SK-N-DZ (cell line): ENCODE data around the gene RFXAP. TPM values are rescaled to one million over a fixed set of nuclear protein-coding genes. Genes with fewer than 3 reads are reported as not detected.
"Not testable (repeated sequence)": the region's sequence is repeated elsewhere in the genome, so short reads cannot be mapped to it uniquely, and the experiment has no call there.

Source experiments
- DNase-seq: peaks from one replicate; pipeline ENCODE4 v3.0.0-alpha.2; 2015; ENCODE audit warnings: low spot score
- polyA plus RNA-seq, 2 experiments: library from polyadenylated mRNA; depleted of rRNA; stranded (reverse); fragments of >200 nt; gene quantifications; 2 replicates each; pipeline ENCODE4 v1.2.3, GENCODE V29; 2014

RFXAP gene
- 6.2 and 9.7 TPM in 2 replicates for polyA plus RNA-seq (2014; cell fraction: cytosol; rRNA removed)
- polyA plus RNA-seq (2014; cell fraction: nucleus; rRNA removed): 7.8 and 18.6 TPM in 2 replicates

DNA sequence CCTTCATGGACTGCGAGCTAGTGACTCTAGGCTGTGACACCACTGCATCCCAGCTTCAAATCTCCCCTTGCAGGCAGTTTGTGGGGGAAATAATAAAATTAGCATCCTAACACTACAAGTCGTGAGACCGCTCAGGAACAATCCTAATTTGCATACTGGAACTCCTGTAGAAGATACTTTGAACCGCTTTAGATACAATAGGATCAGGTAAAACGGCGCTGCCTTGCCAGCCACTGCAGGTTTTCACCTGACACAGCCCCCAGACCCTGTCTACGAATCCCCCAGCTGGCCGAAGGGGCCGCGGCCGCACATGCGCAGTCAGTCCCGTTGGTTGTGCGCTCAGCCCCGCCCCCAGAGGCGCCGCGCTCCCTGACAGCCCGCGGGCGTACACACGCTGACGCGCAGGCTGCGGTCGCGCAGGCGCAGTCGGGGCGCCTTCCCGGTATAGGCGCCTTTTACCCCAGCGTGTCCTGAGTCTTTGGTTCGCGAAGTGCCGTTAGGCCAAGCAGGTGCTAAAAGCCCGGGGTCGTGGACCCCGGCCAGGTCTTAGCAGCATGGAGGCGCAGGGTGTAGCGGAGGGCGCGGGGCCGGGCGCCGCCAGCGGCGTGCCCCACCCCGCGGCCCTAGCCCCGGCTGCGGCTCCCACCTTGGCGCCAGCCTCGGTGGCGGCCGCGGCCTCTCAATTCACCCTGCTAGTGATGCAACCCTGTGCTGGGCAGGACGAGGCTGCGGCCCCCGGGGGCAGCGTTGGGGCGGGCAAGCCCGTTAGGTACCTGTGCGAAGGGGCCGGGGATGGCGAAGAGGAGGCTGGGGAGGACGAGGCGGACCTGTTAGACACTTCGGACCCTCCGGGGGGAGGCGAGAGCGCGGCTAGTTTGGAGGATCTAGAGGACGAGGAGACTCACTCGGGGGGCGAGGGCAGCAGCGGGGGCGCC lies at the start of gene RFXAP:
Gene RFXAP (plus strand): TSS at position 419 of the 935 bp plus-strand sequence. CDS start 136 bp downstream, at position 555.
- DNase-seq: peak; percentile 90

- no peak for DNase-seq
Measured at GRCh38 chr13:36769545-36769944, 49.5 kb upstream of the RFXAP start.

GRCh38 chr13:36770741-36771140 lies 48.3 kb upstream of the RFXAP start:
- no peak for DNase-seq

DNA sequence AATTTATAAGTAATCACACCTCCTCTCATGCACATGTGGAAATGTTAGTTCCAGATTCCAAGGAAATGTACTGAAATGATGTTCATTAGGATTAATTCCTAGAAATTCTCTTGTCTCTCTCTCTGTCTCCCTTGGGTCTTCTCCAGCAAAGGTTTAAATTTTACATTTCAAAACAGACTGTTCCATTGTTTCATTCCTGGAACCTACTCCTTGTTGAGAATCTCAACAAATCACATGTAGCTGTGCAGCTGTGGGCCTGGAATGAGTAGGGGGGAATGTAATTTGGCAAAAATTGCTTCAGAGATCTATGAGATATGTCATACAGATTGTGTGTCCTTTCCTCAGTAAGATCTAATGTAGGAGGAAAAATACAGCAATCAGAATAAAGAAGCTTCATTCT lies 46.2 kb upstream of the RFXAP start:
- no peak for DNase-seq

- no peak for DNase-seq
Measured at GRCh38 chr13:36774931-36775330, 44.1 kb upstream of the RFXAP start.

GRCh38 chr13:36776175-36776574 lies 42.8 kb upstream of the RFXAP start:
- DNase-seq: no peak

- peak; percentile 13 for DNase-seq
Measured at GRCh38 chr13:36778083-36778671, 40.8 kb upstream of the RFXAP start.

- DNase-seq: no peak
Measured at GRCh38 chr13:36783890-36784289, 35.1 kb upstream of the RFXAP start.

- DNase-seq: not testable (repeated sequence)
Measured at GRCh38 chr13:36786175-36786574, 32.8 kb upstream of the RFXAP start.

DNA sequence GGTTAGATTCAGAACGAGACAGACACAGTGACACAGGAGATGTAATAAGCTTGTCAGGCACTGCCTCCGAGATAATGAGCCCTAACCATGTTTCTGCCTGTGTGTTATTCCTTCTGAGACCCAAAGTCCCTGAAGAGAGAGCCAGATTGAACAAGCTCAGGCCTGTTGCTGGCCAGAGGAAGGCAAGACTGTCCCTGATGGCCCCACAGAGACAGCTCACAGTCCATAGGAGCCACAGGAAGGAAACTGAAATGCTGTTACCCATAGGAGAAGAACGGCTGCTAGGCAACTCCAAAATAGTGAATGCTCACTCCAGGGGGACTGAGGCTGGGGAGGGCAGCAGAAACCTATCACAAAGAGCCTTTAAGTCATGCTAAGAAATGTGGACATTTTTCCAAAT lies 31.8 kb upstream of the RFXAP start:
- DNase-seq: peak; percentile 15

DNA sequence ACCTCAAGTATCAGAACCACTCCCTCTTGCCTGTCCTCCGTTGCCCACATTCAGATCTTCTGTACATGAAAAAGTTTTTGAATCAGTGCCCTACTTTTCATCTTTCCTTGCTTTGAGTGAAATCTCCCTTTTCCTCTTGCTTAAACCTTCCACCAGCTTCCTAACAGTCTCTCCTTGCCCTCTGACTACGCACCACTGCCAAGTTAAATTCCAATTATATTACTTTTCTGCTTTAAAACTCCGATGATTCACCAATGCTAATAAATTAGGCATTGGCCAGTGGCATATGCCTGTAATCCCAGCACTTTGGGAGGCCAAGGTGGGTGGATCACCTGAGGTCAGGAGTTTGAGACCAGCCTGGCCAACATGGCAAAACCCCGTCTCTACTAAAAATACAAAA lies 30.7 kb upstream of the RFXAP start:
- no peak for DNase-seq

GRCh38 chr13:36789061-36789460 lies 30.0 kb upstream of the RFXAP start:
- DNase-seq: no peak

- no peak for DNase-seq
Measured at GRCh38 chr13:36789730-36790129, 29.3 kb upstream of the RFXAP start.

GRCh38 chr13:36794706-36795105 lies 24.3 kb upstream of the RFXAP start:
- no peak for DNase-seq

DNA sequence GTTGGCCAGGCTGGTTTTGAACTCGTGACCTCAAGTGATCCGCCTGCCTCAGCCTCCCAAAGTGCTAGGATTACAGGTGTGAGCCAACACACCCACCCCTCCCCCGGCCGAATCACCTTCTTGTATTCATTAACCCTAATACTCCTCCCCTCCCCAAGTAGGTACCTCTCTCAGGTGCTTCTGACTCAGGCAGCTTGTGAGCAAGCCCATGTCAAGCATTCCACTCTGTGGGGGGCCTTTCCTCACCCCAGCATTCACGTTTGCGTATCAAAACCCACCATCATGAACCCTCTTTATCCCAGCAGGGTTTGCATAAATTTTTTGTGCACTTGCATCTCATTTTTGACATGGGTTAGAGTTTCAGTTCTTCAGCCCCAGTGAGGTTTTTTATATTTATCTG lies 23.6 kb upstream of the RFXAP start:
- DNase-seq: no peak

DNA sequence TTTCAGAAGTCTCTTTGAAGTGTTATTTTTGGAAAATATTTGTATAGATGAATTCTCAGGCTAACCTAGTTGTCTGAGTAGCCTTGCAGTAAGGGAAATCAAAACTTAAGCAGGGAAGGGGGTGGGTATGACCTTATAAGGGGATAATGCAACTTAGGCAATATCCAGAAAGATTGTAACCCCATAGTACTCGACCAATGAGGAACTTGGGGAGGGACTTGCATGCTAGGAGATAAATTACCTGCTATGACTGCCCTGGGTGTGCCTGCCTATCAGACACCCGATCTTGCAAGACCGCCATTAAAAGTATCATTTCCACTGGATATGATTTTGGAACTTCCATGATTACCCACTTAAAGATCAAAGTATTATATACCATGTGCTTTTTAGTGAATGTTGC lies 23.0 kb upstream of the RFXAP start:
- DNase-seq: no peak

GRCh38 chr13:36801035-36801434 lies 18.0 kb upstream of the RFXAP start:
- no peak for DNase-seq

GRCh38 chr13:36804588-36804987 lies 14.4 kb upstream of the RFXAP start:
- DNase-seq: no peak

- DNase-seq: no peak
Measured at GRCh38 chr13:36806102-36806501, 12.9 kb upstream of the RFXAP start.

- no peak for DNase-seq
Measured at GRCh38 chr13:36807616-36808015, 11.4 kb upstream of the RFXAP start.

- no peak for DNase-seq
Measured at GRCh38 chr13:36813225-36813624, 5.8 kb upstream of the RFXAP start.

GRCh38 chr13:36814465-36814864 lies 4.6 kb upstream of the RFXAP start:
- DNase-seq: no peak

DNA sequence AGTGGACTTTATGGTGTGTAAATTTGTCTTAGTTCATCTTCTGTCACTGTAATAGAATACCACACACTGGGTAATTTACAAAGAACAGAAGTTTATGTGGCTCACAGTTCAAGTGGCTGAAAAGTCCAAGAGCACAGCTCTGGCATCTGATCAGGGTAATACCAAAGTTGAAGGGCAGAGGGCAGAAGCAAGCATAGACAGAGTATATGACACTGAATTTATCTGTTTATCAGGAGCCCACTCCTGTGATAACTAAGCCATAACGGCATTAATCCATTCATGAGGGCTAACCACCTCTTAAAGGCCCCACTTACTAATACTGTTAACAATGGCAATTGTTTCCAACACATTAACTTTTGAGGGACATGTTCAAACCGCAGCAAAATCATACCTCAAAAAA lies 4.0 kb upstream of the RFXAP start:
- DNase-seq: no peak
